Activated CD8-positive, alpha-beta memory T cell treated with anti-CD3 and anti-CD28 coated beads, Interleukin-2, amount 50 U/mL, for 1 hour (primary cell): ENCODE data around the gene IPPK.

ENCODE experiments used
- DNase-seq: peaks from one replicate; pipeline ENCODE4 v3.0.0-alpha.2; 2020; ENCODE audit errors: extremely low read depth

The IPPK gene

GRCh38 chr9:92669890-92670708 is at the start of gene IPPK:
TSS of gene IPPK (minus strand) at chr9:92670131. CDS start at chr9:92669988, 143 bp downstream.
- DNase-seq = peak; percentile 91

GRCh38 chr9:92719028-92719647 is 49.2 kb upstream of the IPPK start:
- no peak for DNase-seq

- DNase-seq = no peak
Observed at GRCh38 chr9:92718086-92719001, 48.4 kb upstream of the IPPK start.

- no peak for DNase-seq
Observed at GRCh38 chr9:92717201-92718085, 47.5 kb upstream of the IPPK start.

- peak; percentile 55 for DNase-seq
Observed at GRCh38 chr9:92716557-92716956, 46.6 kb upstream of the IPPK start.

- no peak for DNase-seq
Observed at GRCh38 chr9:92715488-92716231, 45.7 kb upstream of the IPPK start.

- DNase-seq = no peak
Observed at GRCh38 chr9:92714787-92715487, 45.0 kb upstream of the IPPK start.

GRCh38 chr9:92714016-92714415 is 44.1 kb upstream of the IPPK start:
- no peak for DNase-seq

- no peak for DNase-seq
Observed at GRCh38 chr9:92713528-92713927, 43.6 kb upstream of the IPPK start.

- no peak for DNase-seq
Observed at GRCh38 chr9:92712767-92713166, 42.8 kb upstream of the IPPK start.

GRCh38 chr9:92711844-92712243 is 41.9 kb upstream of the IPPK start:
- no peak for DNase-seq

- no peak for DNase-seq
Observed at GRCh38 chr9:92711146-92711545, 41.2 kb upstream of the IPPK start.

GRCh38 chr9:92710368-92710767 is 40.4 kb upstream of the IPPK start:
- no peak for DNase-seq

GRCh38 chr9:92709954-92710353 is 40.0 kb upstream of the IPPK start:
- no peak for DNase-seq

GRCh38 chr9:92709240-92709639 is 39.3 kb upstream of the IPPK start:
- DNase-seq = no peak

GRCh38 chr9:92707530-92707929 is 37.6 kb upstream of the IPPK start:
- no peak for DNase-seq

GRCh38 chr9:92706218-92706940 is 36.4 kb upstream of the IPPK start:
- no peak for DNase-seq

GRCh38 chr9:92704528-92704927 is 34.6 kb upstream of the IPPK start:
- no peak for DNase-seq

GRCh38 chr9:92696619-92697018 is 26.7 kb upstream of the IPPK start:
- DNase-seq = no peak
